Body of pancreas (tissue), 4 donors: ENCODE results near the gene TRPV3. TPM values are rescaled to one million over a fixed set of nuclear protein-coding genes. Genes with fewer than 3 reads are reported as not detected.

Experiments used
- ATAC-seq: fragments of 150-250 bp; one replicate; pipeline ENCODE4 v1.9.1; 2016
- DNase-seq, 4 donors: peaks; one replicate each; pipeline ENCODE4 v3.0.0-alpha.2; 2019
- H3K27ac ChIP-seq, 4 donors: fragments of 200-600 bp; sonication (generic); 1 replicate in 3 of 4; 2 replicates in 1 of 4; pipeline versions ENCODE4 v1.5.1 to v1.6.1; 2016 to 2019; ENCODE audit warnings: mild to moderate bottlenecking in 1 of 4, mixed read lengths in 1 of 4, moderate library complexity in 1 of 4
- H3K27me3 ChIP-seq, 2 donors: fragments of 200-600 bp; sonication (generic); one replicate each; pipeline ENCODE4 v1.6.0; 2016; ENCODE audit warnings: mild to moderate bottlenecking in 1 of 2
- H3K36me3 ChIP-seq, 2 donors: fragments of 200-600 bp; sonication (generic); replicated peaks in 1 of 2; 2 replicates each; pipeline ENCODE4 v1.5.1; 2016; ENCODE audit warnings: low read depth in 2 of 2; ENCODE audit not compliant: insufficient read depth in 1 of 2
- H3K4me1 ChIP-seq: fragments of 200-600 bp; sonication (generic); one replicate; pipeline ENCODE4 v1.6.0; 2016
- H3K4me3 ChIP-seq, 2 donors: fragments of 200-600 bp; sonication (generic); 1 replicate in 1 of 2; 2 replicates in 1 of 2; pipeline ENCODE4 v1.5.1; 2016 to 2019
- H3K9me3 ChIP-seq, 3 donors: fragments of 200-600 bp; sonication (generic); 1 replicate in 2 of 3; 2 replicates in 1 of 3; pipeline ENCODE4 v1.5.1; 2016
- CTCF ChIP-seq, 7 experiments: fragments of 450-650 bp in 4 of 7; fragments of 200-600 bp in 3 of 7; sonication (generic) in 3 of 7; IDR thresholded peaks; one replicate each; pipeline ENCODE4 v1.5.1; 2016 to 2019; ENCODE audit warnings: antibody characterized with exemption in 7 of 7
- POLR2A ChIP-seq, 3 donors: fragments of 450-650 bp; IDR thresholded peaks; one replicate each; pipeline ENCODE4 v1.6.1; 2016; ENCODE audit warnings: antibody characterized with exemption in 3 of 3, mild to moderate bottlenecking in 2 of 3
- whole genome bisulfite sequencing, 2 donors: methylation state at CpG; one replicate each; pipeline ENCODE4 v1.1.5; 2017; 5-methylcytosine and 5-hydroxymethylcytosine counted together
- intact Hi-C: fragments of 100-400 bp; cut with DNase I; formaldehyde crosslinking; loops from one replicate; pipeline ENCODE4 v1.15.1; 2023
- total RNA-seq, 2 donors: library from RNA; depleted of rRNA; stranded (reverse); fragments of >200 nt; gene quantifications; one replicate each; pipeline ENCODE4 v1.1.0, GENCODE V29; 2016

TRPV3 gene
- total RNA-seq, 2 donors from 2014 or later: 0.33 TPM; not detected in 1

DNA sequence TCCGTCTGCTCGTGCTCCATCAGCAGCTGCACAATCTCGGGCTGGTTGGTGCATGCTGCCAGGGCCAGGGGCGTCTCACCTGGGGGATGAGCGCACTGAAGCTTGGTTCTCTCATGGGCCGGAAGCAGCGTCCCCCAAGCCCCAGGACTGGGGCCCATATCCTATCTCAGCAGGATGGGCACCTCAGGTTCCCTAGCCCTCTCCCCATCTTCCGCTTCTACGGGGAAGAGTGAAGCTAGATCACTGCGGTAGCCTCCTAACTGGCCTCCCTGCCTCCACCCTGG is 24.8 kb downstream of the TRPV3 start:
- Histone ChIP-seq H3K36me3 (no peaks in the 10 kb centered on the region), H3K4me3 (no peak overlapping the region), H3K9me3 (no peaks in the 10 kb centered on the region), H3K27ac (no peak overlapping the region), H3K4me1 (peaks cover 10% of the 10 kb centered on the region), H3K27me3 (no peaks in the 10 kb centered on the region)
- DNase-seq (no peak), ATAC-seq (no peak)
- no peak for TF ChIP-seq POLR2A (IDR thresholded peaks at IDR 0.05)
- TF ChIP-seq CTCF (IDR thresholded peaks at IDR 0.05): no peak
- intact Hi-C loops: no loop called here
- WGBS, 2 donors: 79 to 89% methylated on average over 5 to 10 of the region's 10 CpGs

- intact Hi-C loops: no loop called here
- no peaks in the 10 kb centered on the region for H3K9me3 ChIP-seq
- H3K27me3 ChIP-seq: no peaks in the 10 kb centered on the region
- peak overlapping the region in 3 of 4 donors; percentile 6 to 82 (median 43) for H3K27ac ChIP-seq
- no peaks in the 10 kb centered on the region for H3K36me3 ChIP-seq
- no peak overlapping the region for H3K4me3 ChIP-seq
- DNase-seq (no peak), ATAC-seq (no peak)
- no peak for TF ChIP-seq CTCF (IDR thresholded peaks at IDR 0.05)
- no peak for TF ChIP-seq POLR2A (IDR thresholded peaks at IDR 0.05)
- peaks cover 10% of the 10 kb centered on the region for H3K4me1 ChIP-seq
- 77 to 84% methylated on average over 19 to 36 of the region's 36 CpGs for WGBS, 2 donors
Observed at GRCh38 chr17:3532106-3532858, 25.3 kb downstream of the TRPV3 start.

- ATAC-seq (peak; percentile 27), DNase-seq (peak in 2 of 4 donors; percentile 38 to 40)
- H3K4me3 ChIP-seq: no peak overlapping the region
- H3K4me1 ChIP-seq: peaks cover 10% of the 10 kb centered on the region
- no peaks in the 10 kb centered on the region for H3K36me3 ChIP-seq
- H3K27ac ChIP-seq: peak overlapping the region in 3 of 4 donors; percentile 18 to 82 (median 43)
- H3K27me3 ChIP-seq: no peaks in the 10 kb centered on the region
- intact Hi-C loops: no loop called here
- no peaks in the 10 kb centered on the region for H3K9me3 ChIP-seq
- TF ChIP-seq POLR2A (IDR thresholded peaks at IDR 0.05) (no peak), CTCF (IDR thresholded peaks at IDR 0.05) (no peak)
- 62 to 74% methylated on average over 10 to 13 of the region's 21 CpGs for WGBS, 2 donors
Observed at GRCh38 chr17:3531266-3532101, 26.1 kb downstream of the TRPV3 start.

DNA sequence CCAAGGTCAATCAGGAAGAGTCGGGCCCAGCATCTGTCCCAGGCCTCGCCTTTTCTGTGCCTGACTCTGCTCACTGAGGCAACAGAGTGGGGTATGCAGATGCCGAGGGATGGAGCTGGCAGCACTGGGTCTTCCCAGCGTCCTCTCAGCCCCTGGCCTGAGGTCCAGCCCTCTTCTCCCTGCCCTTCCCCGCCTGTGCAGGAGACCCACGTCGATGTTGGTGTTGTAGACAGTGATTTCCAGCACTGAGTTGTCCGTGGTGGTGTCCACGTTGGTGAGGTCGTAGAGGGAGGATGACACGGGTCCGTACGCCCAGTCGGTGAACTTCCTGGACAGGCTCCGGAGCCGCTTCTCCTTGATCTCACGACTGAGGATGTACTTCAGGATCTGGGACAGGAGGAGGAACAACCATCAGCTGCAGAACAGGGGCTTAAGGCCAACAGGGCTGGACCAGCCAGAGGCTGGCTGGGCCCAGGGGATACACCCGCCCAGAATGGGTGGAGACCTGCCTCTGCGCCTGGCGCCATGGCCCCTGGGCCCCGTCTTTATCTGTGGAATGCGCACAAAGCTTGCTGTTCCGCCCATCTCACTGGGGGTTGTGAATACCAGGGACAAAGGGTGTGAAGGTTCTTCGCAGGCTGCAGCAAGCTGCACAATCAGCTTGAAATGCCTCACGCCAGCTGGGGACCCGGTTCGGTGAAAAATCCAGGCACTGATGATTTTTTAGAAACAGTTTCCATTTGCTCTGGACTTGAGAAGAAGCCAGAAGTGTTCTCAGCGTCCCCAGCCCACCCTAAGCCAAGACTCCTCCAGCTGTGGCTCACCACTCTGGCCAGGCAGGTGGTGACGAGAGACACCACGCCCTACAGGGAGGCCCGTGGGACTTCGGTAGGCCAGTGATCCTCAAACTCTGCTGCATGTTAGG is 27.5 kb downstream of the TRPV3 start:
- H3K4me1 ChIP-seq: no peaks in the 10 kb centered on the region
- H3K27ac ChIP-seq: peak overlapping the region in 3 of 4 donors; percentile 18 to 82 (median 43)
- no peaks in the 10 kb centered on the region for H3K9me3 ChIP-seq
- DNase-seq (peak in 2 of 4 donors; percentile 42 to 71), ATAC-seq (peak; percentile 67)
- WGBS, 2 donors: 51 to 85% methylated on average over 12 to 31 of the region's 32 CpGs
- H3K36me3 ChIP-seq: no peaks in the 10 kb centered on the region
- H3K27me3 ChIP-seq: no peaks in the 10 kb centered on the region
- H3K4me3 ChIP-seq: no peak overlapping the region
- intact Hi-C loops: no loop called here
- TF ChIP-seq CTCF (IDR thresholded peaks at IDR 0.05) (no peak), POLR2A (IDR thresholded peaks at IDR 0.05) (peak in 1 of 3 donors; percentile 47)
